Keratinocyte (primary cell): ENCODE data around the gene CTAG1B. TPM values are rescaled to one million over a fixed set of nuclear protein-coding genes. Genes with fewer than 3 reads are reported as not detected.

ENCODE experiments used
- DNase-seq: peaks from one replicate; pipeline ENCODE4 v3.0.0-alpha.2; 2011; ENCODE audit warnings: low read depth, missing footprints, low spot score
- FAIRE-seq: peaks from 2 replicates; lab custom pipeline; 2011; peaks lifted over from hg19 to GRCh38; lab: Jason Lieb, UNC
- H2AFZ ChIP-seq: 2 replicates; pipeline ENCODE4 v1.6.0; 2012; ENCODE audit warnings: low read length, control low read depth, inconsistent platforms; ENCODE audit not compliant: control insufficient read depth
- H3K27ac ChIP-seq: 2 replicates; pipeline ENCODE4 v1.5.1; 2011; ENCODE audit warnings: low read length; ENCODE audit not compliant: control insufficient read depth, insufficient read depth
- H3K27me3 ChIP-seq: 3 replicates; pipeline ENCODE4 v1.6.0; 2011; ENCODE audit warnings: low read length; ENCODE audit not compliant: control insufficient read depth, insufficient read depth; ENCODE audit errors: extremely low read depth
- H3K36me3 ChIP-seq, 2 experiments: 2 replicates in 1 of 2; 3 replicates in 1 of 2; pipeline ENCODE4 v1.5.1; 2011; ENCODE audit warnings: low read length in 2 of 2, mild to moderate bottlenecking in 1 of 2; ENCODE audit not compliant: control insufficient read depth in 2 of 2, insufficient read depth in 2 of 2; ENCODE audit errors: extremely low read depth in 1 of 2
- H3K4me1 ChIP-seq: 3 replicates; pipeline ENCODE4 v1.5.1; 2011; ENCODE audit warnings: low read length; ENCODE audit not compliant: control insufficient read depth, insufficient read depth; ENCODE audit errors: extremely low read depth
- H3K4me2 ChIP-seq: 3 replicates; pipeline ENCODE4 v1.6.0; 2011; ENCODE audit warnings: low read depth, low read length; ENCODE audit not compliant: control insufficient read depth, insufficient read depth; ENCODE audit errors: extremely low read depth
- H3K4me3 ChIP-seq, 3 experiments: fragments of 200-600 bp in 1 of 3; sonication (generic) in 1 of 3; 2 replicates in 2 of 3; 3 replicates in 1 of 3; pipeline ENCODE4 v1.5.1; 2011 to 2016; ENCODE audit warnings: low read length in 3 of 3, mild to moderate bottlenecking in 3 of 3, control low read depth in 2 of 3, inconsistent platforms in 1 of 3, low read depth in 1 of 3, mixed read lengths in 1 of 3, mixed run types in 1 of 3, moderate library complexity in 1 of 3; ENCODE audit not compliant: control insufficient read depth in 2 of 3, insufficient read depth in 2 of 3; ENCODE audit errors: extremely low read depth in 1 of 3
- H3K79me2 ChIP-seq: 2 replicates; pipeline ENCODE4 v1.6.0; 2012; ENCODE audit warnings: low read length; ENCODE audit not compliant: control insufficient read depth, insufficient read depth
- H3K9ac ChIP-seq: 3 replicates; pipeline ENCODE4 v1.6.0; 2011; ENCODE audit warnings: low read length; ENCODE audit not compliant: control insufficient read depth, insufficient read depth; ENCODE audit errors: extremely low read depth
- H3K9me1 ChIP-seq: 3 replicates; pipeline ENCODE4 v1.6.0; 2011; ENCODE audit warnings: low read length; ENCODE audit not compliant: control insufficient read depth, insufficient read depth; ENCODE audit errors: extremely low read depth
- H3K9me3 ChIP-seq: 2 replicates; pipeline ENCODE4 v1.5.1; 2012; ENCODE audit warnings: low read depth, low read length; ENCODE audit not compliant: control insufficient read depth
- H4K20me1 ChIP-seq: 3 replicates; pipeline ENCODE4 v1.6.0; 2011; ENCODE audit warnings: low read length; ENCODE audit not compliant: control insufficient read depth, insufficient read depth; ENCODE audit errors: extremely low read depth
- EZH2 ChIP-seq: IDR thresholded peaks from one replicate; pipeline ENCODE4 v1.6.1; 2012; ENCODE audit warnings: inconsistent platforms, mild to moderate bottlenecking, low read length, moderate library complexity
- dilution Hi-C: fragments of 300-500 bp; cut with MboI; formaldehyde crosslinking; loops from one replicate; pipeline ENCODE4 v1.7.0; 2020; ENCODE audit warnings: low sequenced_read_pairs; ENCODE audit not compliant: extremely low pct_ligation_motif_present
- polyA plus RNA-seq, 5 experiments: library from polyadenylated mRNA; depleted of rRNA in 3 of 5; stranded (reverse) in 3 of 5; stranded (forward) in 1 of 5; unstranded in 1 of 5; fragments of >200 nt; gene quantifications; 1 replicate in 1 of 5; 2 replicates in 3 of 5; 3 replicates in 1 of 5; pipeline versions ENCODE4 v1.2.1 to v1.2.3, GENCODE V29; 2011 to 2012; ENCODE audit warnings: missing spikeins in 2 of 5, low read depth in 1 of 5, low replicate concordance in 1 of 5
- TF ChIP-seq, protein P1 (sequence below), 3 experiments: IDR thresholded peaks in 1 of 3; conservative IDR thresholded peaks in 1 of 3; optimal IDR thresholded peaks in 1 of 3; 2 replicates in 2 of 3; 3 replicates in 1 of 3; pipeline versions ENCODE3 to v1.5.1; 2011; ENCODE audit warnings: low read length in 3 of 3, mild to moderate bottlenecking in 3 of 3, moderate library complexity in 2 of 3, control low read depth in 1 of 3, inconsistent platforms in 1 of 3; ENCODE audit not compliant: insufficient read depth in 2 of 3; ENCODE audit errors: extremely low read depth in 1 of 3

CTAG1B gene
- polyA plus RNA-seq, 1 donor (not counting 4 experiments of a cell fraction or from before 2014, with no cell fraction given), result not detected

DNA sequence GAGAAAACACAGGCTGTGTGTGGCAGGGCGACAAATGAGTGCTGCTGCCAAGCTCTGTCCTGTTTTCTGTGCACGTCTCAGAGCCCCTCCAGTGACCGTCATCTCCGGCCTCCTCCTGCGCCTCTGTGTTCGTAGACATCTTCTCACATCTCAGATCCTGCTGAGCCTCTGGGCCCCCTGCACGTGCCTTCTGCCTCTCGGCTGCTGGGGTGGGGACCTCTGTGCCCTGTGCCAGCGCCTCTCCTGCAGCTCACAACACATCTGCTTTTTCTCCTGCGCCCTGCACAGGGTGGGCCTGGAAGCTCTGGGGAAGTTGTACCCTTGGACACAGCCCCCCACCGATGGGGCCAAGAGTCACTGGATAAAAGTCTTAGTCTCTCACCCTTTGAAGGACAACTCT lies 36.7 kb upstream of the CTAG1B start:
- dilution Hi-C loops, result no loop called here
- Histone ChIP-seq H3K36me3 (no peaks in the 10 kb centered on the region), H3K79me2 (no peaks in the 10 kb centered on the region), H3K27ac (no peak overlapping the region), H3K9ac (no peak overlapping the region), H3K27me3 (no peaks in the 10 kb centered on the region), H3K9me1 (no peaks in the 10 kb centered on the region), H4K20me1 (no peaks in the 10 kb centered on the region), H3K4me2 (no peak overlapping the region), H3K4me1 (no peaks in the 10 kb centered on the region), H2AFZ (no peak overlapping the region), H3K9me3 (peaks cover 3% of the 10 kb centered on the region), H3K4me3 (no peak overlapping the region)
- no peak for DNase-seq
- no peak for FAIRE-seq
- TF ChIP-seq, protein P1, sequence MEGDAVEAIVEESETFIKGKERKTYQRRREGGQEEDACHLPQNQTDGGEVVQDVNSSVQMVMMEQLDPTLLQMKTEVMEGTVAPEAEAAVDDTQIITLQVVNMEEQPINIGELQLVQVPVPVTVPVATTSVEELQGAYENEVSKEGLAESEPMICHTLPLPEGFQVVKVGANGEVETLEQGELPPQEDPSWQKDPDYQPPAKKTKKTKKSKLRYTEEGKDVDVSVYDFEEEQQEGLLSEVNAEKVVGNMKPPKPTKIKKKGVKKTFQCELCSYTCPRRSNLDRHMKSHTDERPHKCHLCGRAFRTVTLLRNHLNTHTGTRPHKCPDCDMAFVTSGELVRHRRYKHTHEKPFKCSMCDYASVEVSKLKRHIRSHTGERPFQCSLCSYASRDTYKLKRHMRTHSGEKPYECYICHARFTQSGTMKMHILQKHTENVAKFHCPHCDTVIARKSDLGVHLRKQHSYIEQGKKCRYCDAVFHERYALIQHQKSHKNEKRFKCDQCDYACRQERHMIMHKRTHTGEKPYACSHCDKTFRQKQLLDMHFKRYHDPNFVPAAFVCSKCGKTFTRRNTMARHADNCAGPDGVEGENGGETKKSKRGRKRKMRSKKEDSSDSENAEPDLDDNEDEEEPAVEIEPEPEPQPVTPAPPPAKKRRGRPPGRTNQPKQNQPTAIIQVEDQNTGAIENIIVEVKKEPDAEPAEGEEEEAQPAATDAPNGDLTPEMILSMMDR (optimal IDR thresholded peaks at IDR 0.05 in 1 of 3, IDR thresholded peaks at IDR 0.05 in 1 of 3, conservative IDR thresholded peaks at IDR 0.05 in 1 of 3; ENCODE audit: extremely low read depth in 1 of 3, insufficient read depth in 2 of 3, low read length in 3 of 3), result no peak
- no peak for TF ChIP-seq EZH2

DNA sequence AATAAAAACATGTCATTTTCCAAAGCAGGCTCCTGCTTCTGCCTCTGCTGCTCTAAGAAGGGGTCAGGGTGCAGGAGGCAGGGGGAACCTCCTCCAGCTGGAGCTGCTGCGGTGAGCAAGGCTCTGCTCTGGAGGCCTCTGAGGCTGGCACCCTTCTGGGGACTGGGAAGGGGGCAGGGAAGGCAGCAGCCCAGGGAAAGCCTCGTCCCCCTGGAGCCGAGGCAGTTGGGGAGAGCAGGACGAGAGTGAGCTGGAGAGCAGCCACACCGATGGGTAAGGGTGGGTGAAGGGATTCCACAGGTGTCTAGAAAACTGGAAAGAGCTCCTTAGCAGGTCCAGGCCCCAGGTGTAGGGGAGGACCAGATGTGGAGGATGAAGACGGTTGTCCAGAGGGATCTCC lies 36.3 kb upstream of the CTAG1B start:
- Histone ChIP-seq H3K4me1 (no peaks in the 10 kb centered on the region), H4K20me1 (no peaks in the 10 kb centered on the region), H3K4me3 (no peak overlapping the region), H3K27me3 (no peaks in the 10 kb centered on the region), H3K4me2 (no peak overlapping the region), H3K9me3 (peaks cover 2% of the 10 kb centered on the region), H3K9ac (no peak overlapping the region), H2AFZ (no peak overlapping the region), H3K27ac (no peak overlapping the region), H3K36me3 (no peaks in the 10 kb centered on the region), H3K79me2 (no peaks in the 10 kb centered on the region), H3K9me1 (no peaks in the 10 kb centered on the region)
- dilution Hi-C loops, result no loop called here
- DNase-seq (no peak), FAIRE-seq (no peak)
- TF ChIP-seq, protein P1 (optimal IDR thresholded peaks at IDR 0.05 in 1 of 3, IDR thresholded peaks at IDR 0.05 in 1 of 3, conservative IDR thresholded peaks at IDR 0.05 in 1 of 3; ENCODE audit: extremely low read depth in 1 of 3, insufficient read depth in 2 of 3, low read length in 3 of 3), result no peak
- no peak for TF ChIP-seq EZH2
